ENCODE measurements around the gene SCLY.

SCLY gene

GRCh38 chr2:238140721-238141540, 80.1 kb downstream of the SCLY start:
- no peak for DNase-seq (ENCODE audit: low spot score)

- peak; percentile 89 for DNase-seq (ENCODE audit: low spot score)
Observed at GRCh38 chr2:238141541-238142318, 80.9 kb downstream of the SCLY start.

- DNase-seq (ENCODE audit: low spot score) = peak; percentile 33
Observed at GRCh38 chr2:238142382-238143205, 81.8 kb downstream of the SCLY start.

- DNase-seq (ENCODE audit: low spot score) = peak; percentile 95
Observed at GRCh38 chr2:238143239-238143951, 82.6 kb downstream of the SCLY start.

- no peak for DNase-seq (ENCODE audit: low spot score)
Observed at GRCh38 chr2:238144262-238144661, 83.5 kb downstream of the SCLY start.

- DNase-seq (ENCODE audit: low spot score) = no peak
Observed at GRCh38 chr2:238145046-238145445, 84.2 kb downstream of the SCLY start.

GRCh38 chr2:238145851-238146250, 85.0 kb downstream of the SCLY start:
- DNase-seq (ENCODE audit: low spot score) = peak; percentile 70

- peak; percentile 47 for DNase-seq (ENCODE audit: low spot score)
Observed at GRCh38 chr2:238146884-238147544, 86.2 kb downstream of the SCLY start.

GRCh38 chr2:238148981-238149380, 88.2 kb downstream of the SCLY start:
- DNase-seq (ENCODE audit: low spot score) = no peak
